GM12878 (cell line): ENCODE results near the gene CCDC54. TPM values are rescaled to one million over a fixed set of nuclear protein-coding genes. Genes with fewer than 3 reads are reported as not detected.

Experiments
- ATAC-seq: fragments of 200-7000 bp; cut with Tn5 transposase; 3 replicates; pipeline ENCODE4 v1.9.1; 2020; ENCODE audit warnings: mild to moderate bottlenecking, moderate library complexity
- BruUV-seq: library from RNA; stranded (reverse); fragments of 400-500 nt; replicated peaks from 2 replicates; lab custom pipeline; 2021; lab: Mats Ljungman, UMichigan
- CTCF ChIA-PET: fragments of 300-600 bp; sonication (Branson Sonifier 250); formaldehyde crosslinking; extraction: SDS; loops from one replicate; lab custom pipeline; 2021; ENCODE audit warnings: inconsistent platforms; lab: Yijun Ruan, JAX
- POLR2A ChIA-PET: fragments of 350-600 bp; formaldehyde crosslinking; extraction: SDS; loops from one replicate; lab custom pipeline; 2021; ENCODE audit warnings: inconsistent platforms; lab: Charles Lee
- RAD21 ChIA-PET: fragments of 300-600 bp; sonication (Branson Sonifier 250); formaldehyde crosslinking; loops from one replicate; lab custom pipeline; 2023; ENCODE audit warnings: antibody characterized with exemption; ENCODE audit not compliant: unreplicated experiment; lab: Charles Lee
- SMC1A ChIA-PET: fragments of 300-600 bp; sonication (Branson Sonifier 250); formaldehyde crosslinking; loops from one replicate; lab custom pipeline; 2023; ENCODE audit not compliant: unreplicated experiment, uncharacterized antibody; lab: Charles Lee
- DNase-seq: peaks from one replicate; pipeline ENCODE4 v3.0.0-alpha.2; 2011; ENCODE audit warnings: low read depth, low spot score
- FAIRE-seq: peaks from 3 replicates; lab custom pipeline; 2011; peaks lifted over from hg19 to GRCh38; lab: Jason Lieb, UNC
- H2AFZ ChIP-seq: 2 replicates; pipeline ENCODE4 v1.6.0; 2011; ENCODE audit warnings: low read depth, low read length, control low read depth; ENCODE audit not compliant: control insufficient read depth
- H3K27ac ChIP-seq: 2 replicates; pipeline ENCODE4 v1.5.1; 2011; ENCODE audit warnings: control low read depth; ENCODE audit not compliant: control insufficient read depth, insufficient read depth
- H3K27me3 ChIP-seq, 2 experiments: replicated peaks in 1 of 2; 2 replicates each; pipeline versions ENCODE4 v1.6.0 to v1.6.1; 2011; ENCODE audit warnings: low read length in 1 of 2; ENCODE audit not compliant: control insufficient read depth in 2 of 2, insufficient read depth in 2 of 2
- H3K36me3 ChIP-seq, 2 experiments: 2 replicates each; pipeline ENCODE4 v1.5.1; 2011; ENCODE audit warnings: low read length in 1 of 2; ENCODE audit not compliant: control insufficient read depth in 2 of 2, insufficient read depth in 2 of 2
- H3K4me1 ChIP-seq: 2 replicates; pipeline ENCODE4 v1.6.1; 2011; ENCODE audit warnings: mild to moderate bottlenecking, low read length, moderate library complexity, mixed read lengths; ENCODE audit not compliant: control insufficient read depth, insufficient read depth
- H3K4me2 ChIP-seq: 2 replicates; pipeline ENCODE4 v1.6.0; 2011; ENCODE audit warnings: control low read depth; ENCODE audit not compliant: control insufficient read depth, insufficient read depth
- H3K4me3 ChIP-seq: fragments of 200-600 bp; sonication (generic); 2 replicates; pipeline ENCODE4 v1.5.1; 2016
- H3K79me2 ChIP-seq: 2 replicates; pipeline ENCODE4 v1.6.0; 2011; ENCODE audit warnings: low read length; ENCODE audit not compliant: control insufficient read depth, insufficient read depth
- H3K9ac ChIP-seq: 2 replicates; pipeline ENCODE4 v1.8.0; 2011; ENCODE audit warnings: low read length, control low read depth, mixed read lengths; ENCODE audit not compliant: control insufficient read depth, insufficient read depth
- H3K9me3 ChIP-seq: replicated peaks from 3 replicates; pipeline ENCODE4 v1.5.1; 2011; ENCODE audit warnings: mild to moderate bottlenecking, low read length; ENCODE audit not compliant: control insufficient read depth, insufficient read depth
- H4K20me1 ChIP-seq: 2 replicates; pipeline ENCODE4 v1.6.0; 2011; ENCODE audit not compliant: control insufficient read depth, insufficient read depth
- BCL3 ChIP-seq: IDR thresholded peaks from 2 replicates; pipeline ENCODE4 v1.6.1; 2011; ENCODE audit warnings: borderline replicate concordance, low read depth, mild to moderate bottlenecking, moderate library complexity, low read length; ENCODE audit not compliant: insufficient read depth, poor library complexity, severe bottlenecking
- CBX3 ChIP-seq: fragments of 200-600 bp; sonication (generic); IDR thresholded peaks from 2 replicates; pipeline ENCODE4 v1.6.1; 2016; ENCODE audit warnings: low read depth, borderline replicate concordance
- CBX5 ChIP-seq: sonication (generic); IDR thresholded peaks from 2 replicates; pipeline ENCODE4 v1.6.1; 2016; ENCODE audit warnings: low read depth, moderate library complexity, mild to moderate bottlenecking, inconsistent platforms
- FOXK2 ChIP-seq: fragments of 450-650 bp; IDR thresholded peaks from 2 replicates; pipeline ENCODE4 v1.6.1; 2017; ENCODE audit warnings: mild to moderate bottlenecking, moderate library complexity
- IKZF1 ChIP-seq: fragments of 450-650 bp; conservative IDR thresholded peaks from 2 replicates; pipeline ENCODE4 v1.6.1; 2017; ENCODE audit warnings: antibody characterized with exemption, mild to moderate bottlenecking
- JUNB ChIP-seq: IDR thresholded peaks from 2 replicates; pipeline ENCODE4 v1.6.1; 2016; ENCODE audit warnings: antibody characterized with exemption, mild to moderate bottlenecking
- KLF5 ChIP-seq: fragments of 450-650 bp; IDR thresholded peaks from 2 replicates; pipeline ENCODE4 v1.6.1; 2014; ENCODE audit warnings: mild to moderate bottlenecking; ENCODE audit not compliant: partially characterized antibody
- MXI1 ChIP-seq: fragments of 150-350 bp; IDR thresholded peaks from 2 replicates; pipeline ENCODE4 v1.6.1; 2011; ENCODE audit warnings: low read depth, mild to moderate bottlenecking, inconsistent platforms, low read length, improper control_type of control experiment
- SIN3A ChIP-seq: IDR thresholded peaks from 2 replicates; pipeline ENCODE4 v1.6.1; 2012; ENCODE audit warnings: low read depth, low read length, improper control_type of control experiment
- STAT3 ChIP-seq: IDR thresholded peaks from 2 replicates; pipeline ENCODE4 v1.6.1; 2011; ENCODE audit warnings: low read depth, low read length, improper control_type of control experiment
- ZNF274 ChIP-seq: IDR thresholded peaks from one replicate; pipeline ENCODE4 v1.8.0; 2011; ENCODE audit not compliant: insufficient read length, insufficient read depth
- WGBS: methylation state at CpG from one replicate; pipeline ENCODE4 v1.1.6; 2016; ENCODE audit warnings: low lambda C conversion rate; ENCODE audit not compliant: insufficient replicate concordance, insufficient coverage; ENCODE audit errors: missing lambda C conversion rate; 5-methylcytosine and 5-hydroxymethylcytosine counted together
- in situ Hi-C: fragments of 300-500 bp; cut with MboI; formaldehyde crosslinking; loops from 9 replicates; pipeline ENCODE4 v1.14.3; 2018; ENCODE audit warnings: mixed read lengths
- intact Hi-C: fragments of 100-400 bp; cut with micrococcal nuclease; formaldehyde crosslinking; loops from one replicate; pipeline ENCODE4 v1.14.2; 2022; ENCODE audit not compliant: unreplicated experiment
- polyA plus RNA-seq, 11 experiments: library from polyadenylated mRNA; depleted of rRNA in 4 of 11; unstranded in 6 of 11; stranded (reverse) in 5 of 11; fragments of >200 nt; fragmentation: Nextera tagmentation in 4 of 11; fragmentation: Illumina TruSeq in 1 of 11; extraction: Ambion mirVana in 4 of 11; extraction: Trizol in 1 of 11; gene quantifications; 1 replicate in 1 of 11; 2 replicates in 10 of 11; pipeline versions ENCODE4 v1.2.1 to v1.2.3, GENCODE V29; 2011 to 2016; ENCODE audit warnings: inconsistent platforms in 2 of 11, missing spikeins in 2 of 11, low read depth in 1 of 11
- total RNA-seq, 4 experiments: library from RNA; depleted of rRNA in 3 of 4; stranded (reverse); fragments of >200 nt in 3 of 4; fragmentation: Illumina TruSeq in 1 of 4; extraction: Trizol in 1 of 4; gene quantifications; 2 replicates each; pipeline versions ENCODE4 v1.2.1 to v1.2.3, GENCODE V29; 2013 to 2021
- TF ChIP-seq, protein P1 (sequence below): fragments of 450-650 bp; IDR thresholded peaks from 2 replicates; pipeline ENCODE4 v1.6.1; 2017; ENCODE audit warnings: antibody characterized with exemption, mild to moderate bottlenecking, moderate library complexity
- TF ChIP-seq, protein P2 (sequence below): IDR thresholded peaks from 2 replicates; pipeline ENCODE4 v1.6.1; 2011; ENCODE audit warnings: low read depth, mild to moderate bottlenecking, low read length, moderate library complexity, borderline replicate concordance; ENCODE audit errors: extremely low read depth

The CCDC54 gene
- total and polyA plus RNA-seq, 10 of the 15 experiments (the other 5 are each of a cell fraction or from before 2014, with no cell fraction given): not detected

- POLR2A ChIA-PET: no interaction called here
- no peak for DNase-seq
These were observed 32.5 kb upstream of the CCDC54 start for GRCh38 chr3:107344722-107345121.

GRCh38 chr3:107345822-107346405, 31.3 kb upstream of the CCDC54 start:
- CTCF ChIA-PET: no interaction called here
- POLR2A ChIA-PET: no interaction called here
- Histone ChIP-seq H4K20me1 (no peaks in the 10 kb centered on the region), H3K9ac (no peak overlapping the region), H3K36me3 (no peaks in the 10 kb centered on the region), H3K79me2 (no peaks in the 10 kb centered on the region), H3K27me3 (no peaks in the 10 kb centered on the region), H3K4me1 (no peaks in the 10 kb centered on the region), H3K9me3 (no peaks in the 10 kb centered on the region), H3K4me2 (no peak overlapping the region), H3K27ac (no peak overlapping the region), H2AFZ (no peak overlapping the region), H3K4me3 (no peak overlapping the region)
- DNase-seq (no peak), FAIRE-seq (no peak), ATAC-seq (no peak)
- intact Hi-C loops (no loop called here), in situ Hi-C loops (no loop called here)
- RAD21 ChIA-PET: no interaction called here
- WGBS: 54% methylated on average over 4 of the region's 4 CpGs
- SMC1A ChIA-PET: no interaction called here
- no TSS peak for BruUV-seq
- TF ChIP-seq, protein P1, sequence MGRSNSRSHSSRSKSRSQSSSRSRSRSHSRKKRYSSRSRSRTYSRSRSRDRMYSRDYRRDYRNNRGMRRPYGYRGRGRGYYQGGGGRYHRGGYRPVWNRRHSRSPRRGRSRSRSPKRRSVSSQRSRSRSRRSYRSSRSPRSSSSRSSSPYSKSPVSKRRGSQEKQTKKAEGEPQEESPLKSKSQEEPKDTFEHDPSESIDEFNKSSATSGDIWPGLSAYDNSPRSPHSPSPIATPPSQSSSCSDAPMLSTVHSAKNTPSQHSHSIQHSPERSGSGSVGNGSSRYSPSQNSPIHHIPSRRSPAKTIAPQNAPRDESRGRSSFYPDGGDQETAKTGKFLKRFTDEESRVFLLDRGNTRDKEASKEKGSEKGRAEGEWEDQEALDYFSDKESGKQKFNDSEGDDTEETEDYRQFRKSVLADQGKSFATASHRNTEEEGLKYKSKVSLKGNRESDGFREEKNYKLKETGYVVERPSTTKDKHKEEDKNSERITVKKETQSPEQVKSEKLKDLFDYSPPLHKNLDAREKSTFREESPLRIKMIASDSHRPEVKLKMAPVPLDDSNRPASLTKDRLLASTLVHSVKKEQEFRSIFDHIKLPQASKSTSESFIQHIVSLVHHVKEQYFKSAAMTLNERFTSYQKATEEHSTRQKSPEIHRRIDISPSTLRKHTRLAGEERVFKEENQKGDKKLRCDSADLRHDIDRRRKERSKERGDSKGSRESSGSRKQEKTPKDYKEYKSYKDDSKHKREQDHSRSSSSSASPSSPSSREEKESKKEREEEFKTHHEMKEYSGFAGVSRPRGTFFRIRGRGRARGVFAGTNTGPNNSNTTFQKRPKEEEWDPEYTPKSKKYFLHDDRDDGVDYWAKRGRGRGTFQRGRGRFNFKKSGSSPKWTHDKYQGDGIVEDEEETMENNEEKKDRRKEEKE: no peak
- TF ChIP-seq, protein P2, sequence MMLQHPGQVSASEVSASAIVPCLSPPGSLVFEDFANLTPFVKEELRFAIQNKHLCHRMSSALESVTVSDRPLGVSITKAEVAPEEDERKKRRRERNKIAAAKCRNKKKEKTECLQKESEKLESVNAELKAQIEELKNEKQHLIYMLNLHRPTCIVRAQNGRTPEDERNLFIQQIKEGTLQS: no peak
- TF ChIP-seq KLF5 (no peak), ZNF274 (no peak), IKZF1 (no peak), STAT3 (no peak), CBX3 (no peak), MXI1 (no peak)

More at GRCh38 chr3:107344722-107345121, 32.5 kb upstream of the CCDC54 start:
- intact Hi-C loops (no loop called here), in situ Hi-C loops (no loop called here)
- H3K9ac ChIP-seq: no peak overlapping the region
- no peaks in the 10 kb centered on the region for H3K4me1 ChIP-seq
- ATAC-seq (no peak), FAIRE-seq (no peak)
- H3K4me2 ChIP-seq: no peak overlapping the region
- BruUV-seq: no TSS peak
- H4K20me1 ChIP-seq: no peaks in the 10 kb centered on the region
- no peaks in the 10 kb centered on the region for H3K79me2 ChIP-seq
- ChIA-PET CTCF (interaction anchor here (0.6 to 1.2 kb wide), 3 partner anchors 41 to 205 kb away, joined by 3 to 4 read pairs (median 3); no protein-coding TSS in a partner anchor), RAD21 (no interaction called here), SMC1A (no interaction called here)
- no peaks in the 10 kb centered on the region for H3K9me3 ChIP-seq
- no peak overlapping the region for H3K4me3 ChIP-seq
- H3K36me3 ChIP-seq: no peaks in the 10 kb centered on the region
- no peak overlapping the region for H3K27ac ChIP-seq
- no peak for TF ChIP-seq CBX5
- TF ChIP-seq SIN3A: no peak
- no peak for TF ChIP-seq JUNB
- no peak for TF ChIP-seq FOXK2
- TF ChIP-seq BCL3: no peak
- H2AFZ ChIP-seq: no peak overlapping the region
- H3K27me3 ChIP-seq: no peaks in the 10 kb centered on the region
